ENCODE measurements around the gene RUNX1. TPM values are rescaled to one million over a fixed set of nuclear protein-coding genes. Genes with fewer than 3 reads are reported as not detected.
"Not testable (repeated sequence)": the region's sequence is repeated elsewhere in the genome, so short reads cannot be mapped to it uniquely, and the experiment has no call there.

RUNX1 gene
- total RNA-seq, 2 donors from 2014 or later, result 23.0 to 25.8 TPM

DNA sequence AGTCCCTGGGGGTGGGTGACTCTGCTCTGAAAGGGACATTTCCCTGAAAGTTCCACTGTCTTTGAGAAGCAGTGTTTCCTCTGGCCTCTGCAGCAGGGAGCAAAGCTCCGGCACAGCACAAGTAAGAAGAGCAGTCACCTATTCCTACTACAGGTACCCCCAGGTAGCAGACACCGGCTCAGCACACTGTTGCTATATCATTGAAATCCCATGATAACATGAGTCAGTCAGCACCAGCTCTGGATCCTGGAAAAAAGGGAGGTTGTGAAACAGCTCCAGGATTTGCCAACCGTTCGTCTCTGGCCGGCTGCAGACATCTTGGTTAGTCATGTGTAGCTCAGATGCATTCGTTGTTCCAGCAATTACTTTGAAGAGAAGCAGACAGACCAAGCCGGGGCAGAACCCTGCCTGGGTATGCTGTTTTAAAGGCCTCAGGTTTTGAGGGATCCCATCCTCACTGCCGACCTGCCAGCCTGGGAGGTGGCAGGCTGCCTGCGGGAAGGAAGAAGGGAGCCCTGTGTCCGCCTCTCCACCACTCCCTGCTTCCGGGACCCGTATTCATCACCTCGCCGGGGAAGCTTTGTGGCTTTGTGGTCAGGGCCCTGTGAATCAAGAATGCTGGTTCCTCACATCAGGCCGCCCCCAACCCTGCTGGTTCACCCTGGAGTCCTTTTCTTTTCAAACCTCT is 241.1 kb downstream of the RUNX1 start:
- Histone ChIP-seq H3K27me3 (replicated peaks; ENCODE audit: insufficient read depth) (no peaks in the 10 kb centered on the region), H3K9me3 (no peaks in the 10 kb centered on the region), H3K27ac (no peak overlapping the region), H3K4me3 (no peak overlapping the region), H3K36me3 (no peaks in the 10 kb centered on the region), H3K4me1 (replicated peaks) (no peaks in the 10 kb centered on the region)
- TF ChIP-seq, protein P1, sequence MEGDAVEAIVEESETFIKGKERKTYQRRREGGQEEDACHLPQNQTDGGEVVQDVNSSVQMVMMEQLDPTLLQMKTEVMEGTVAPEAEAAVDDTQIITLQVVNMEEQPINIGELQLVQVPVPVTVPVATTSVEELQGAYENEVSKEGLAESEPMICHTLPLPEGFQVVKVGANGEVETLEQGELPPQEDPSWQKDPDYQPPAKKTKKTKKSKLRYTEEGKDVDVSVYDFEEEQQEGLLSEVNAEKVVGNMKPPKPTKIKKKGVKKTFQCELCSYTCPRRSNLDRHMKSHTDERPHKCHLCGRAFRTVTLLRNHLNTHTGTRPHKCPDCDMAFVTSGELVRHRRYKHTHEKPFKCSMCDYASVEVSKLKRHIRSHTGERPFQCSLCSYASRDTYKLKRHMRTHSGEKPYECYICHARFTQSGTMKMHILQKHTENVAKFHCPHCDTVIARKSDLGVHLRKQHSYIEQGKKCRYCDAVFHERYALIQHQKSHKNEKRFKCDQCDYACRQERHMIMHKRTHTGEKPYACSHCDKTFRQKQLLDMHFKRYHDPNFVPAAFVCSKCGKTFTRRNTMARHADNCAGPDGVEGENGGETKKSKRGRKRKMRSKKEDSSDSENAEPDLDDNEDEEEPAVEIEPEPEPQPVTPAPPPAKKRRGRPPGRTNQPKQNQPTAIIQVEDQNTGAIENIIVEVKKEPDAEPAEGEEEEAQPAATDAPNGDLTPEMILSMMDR (IDR thresholded peaks at IDR 0.05), result no peak
- no peak for TF ChIP-seq POLR2A (IDR thresholded peaks at IDR 0.05)
- no peak for TF ChIP-seq POLR2AphosphoS5 (IDR thresholded peaks at IDR 0.05)
- WGBS, result 87% methylated on average over 15 of the region's 15 CpGs
- intact Hi-C loops (cut with DNase I), result no loop called here
- DNase-seq (ENCODE audit: low spot score), result no peak

DNA sequence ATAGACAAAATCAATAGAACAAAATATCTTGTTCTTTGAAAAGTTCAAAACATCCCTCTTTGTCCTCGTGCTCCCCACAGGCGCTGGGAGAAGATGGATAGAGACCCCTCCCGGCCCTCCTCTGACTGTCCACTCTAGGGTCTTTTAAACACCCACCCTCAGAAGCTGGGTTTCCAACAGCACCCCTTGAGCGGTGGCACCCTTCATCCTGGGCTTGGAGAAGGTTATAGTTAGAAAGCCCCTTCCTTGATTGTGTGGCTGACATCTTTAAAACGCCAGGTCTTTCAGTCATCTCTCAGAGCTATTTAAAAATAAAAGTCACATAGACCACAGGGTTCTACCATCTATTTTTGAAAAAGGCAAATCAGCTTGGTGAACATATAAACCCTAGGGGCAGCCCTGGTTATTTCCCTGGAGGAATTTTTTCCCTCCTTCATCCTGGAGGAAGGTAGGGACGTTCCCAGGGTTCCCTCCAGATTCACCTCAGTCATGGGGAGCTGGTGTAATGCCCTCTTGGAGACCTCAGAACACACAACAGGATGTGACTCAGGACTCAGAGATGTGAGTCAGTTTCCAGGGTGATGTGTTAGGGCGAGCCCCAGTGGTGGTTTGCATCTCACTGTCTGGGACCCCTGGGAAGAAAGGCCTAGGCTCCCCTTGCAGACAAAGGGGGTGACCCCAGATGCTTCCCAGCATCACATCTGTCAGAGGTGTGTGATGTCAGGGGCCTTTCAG is 241.8 kb downstream of the RUNX1 start:
- 90% methylated on average over 7 of the region's 7 CpGs for WGBS
- intact Hi-C loops (cut with DNase I), result no loop called here
- Histone ChIP-seq H3K4me3 (no peak overlapping the region), H3K4me1 (replicated peaks) (no peaks in the 10 kb centered on the region), H3K9me3 (no peaks in the 10 kb centered on the region), H3K27me3 (replicated peaks; ENCODE audit: insufficient read depth) (no peaks in the 10 kb centered on the region), H3K36me3 (no peaks in the 10 kb centered on the region), H3K27ac (no peak overlapping the region)
- DNase-seq (ENCODE audit: low spot score), result no peak
- TF ChIP-seq, protein P1 (IDR thresholded peaks at IDR 0.05), result no peak
- no peak for TF ChIP-seq POLR2A (IDR thresholded peaks at IDR 0.05)
- TF ChIP-seq POLR2AphosphoS5 (IDR thresholded peaks at IDR 0.05), result no peak

DNA sequence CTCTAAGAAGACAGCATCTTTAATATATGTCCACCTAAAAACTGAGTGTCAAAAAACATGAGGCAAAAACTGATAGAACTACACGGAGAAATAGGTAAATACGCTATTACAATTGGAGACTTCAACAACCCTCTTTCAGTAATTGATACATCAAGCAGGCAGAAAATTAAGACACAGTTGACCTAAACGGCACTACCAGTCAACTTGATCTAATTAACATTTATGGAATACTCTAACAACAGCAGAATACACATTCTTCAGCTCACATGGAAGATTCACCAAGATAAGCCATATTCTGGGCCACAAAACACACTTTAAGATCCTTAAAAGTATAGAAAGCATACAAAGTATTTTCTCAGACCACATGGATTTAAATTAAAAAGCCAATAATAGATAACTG is 242.7 kb downstream of the RUNX1 start:
- Histone ChIP-seq H3K27me3 (replicated peaks; ENCODE audit: insufficient read depth) (no peaks in the 10 kb centered on the region), H3K9me3 (no peaks in the 10 kb centered on the region), H3K36me3 (no peaks in the 10 kb centered on the region), H3K4me3 (no peak overlapping the region), H3K4me1 (replicated peaks) (no peaks in the 10 kb centered on the region), H3K27ac (no peak overlapping the region)
- DNase-seq (ENCODE audit: low spot score), result no peak
- intact Hi-C loops (cut with DNase I), result no loop called here
- TF ChIP-seq, protein P1 (IDR thresholded peaks at IDR 0.05), result no peak
- TF ChIP-seq POLR2A (IDR thresholded peaks at IDR 0.05), result no peak
- no peak for TF ChIP-seq POLR2AphosphoS5 (IDR thresholded peaks at IDR 0.05)
- 91% methylated on average over 3 of the region's 3 CpGs for WGBS

DNA sequence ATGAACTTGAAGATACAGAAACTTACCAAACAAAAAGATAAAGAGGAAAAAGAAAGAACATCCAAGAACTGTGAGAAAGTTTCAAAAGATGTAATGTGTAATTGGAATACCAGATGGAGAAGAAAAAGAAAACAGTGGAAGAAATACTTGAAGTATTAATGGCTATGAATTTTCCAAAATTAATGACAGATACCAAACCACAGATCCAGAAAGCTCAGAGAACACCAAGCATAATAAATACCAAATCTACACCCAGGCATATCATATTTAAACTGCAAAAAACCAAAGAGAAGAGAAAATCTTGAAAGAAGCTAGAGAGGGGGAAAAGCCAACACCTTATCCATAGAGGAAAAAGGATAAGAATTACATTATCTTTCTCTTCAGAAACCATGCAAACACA is 243.9 kb downstream of the RUNX1 start:
- Histone ChIP-seq H3K4me3 (no peak overlapping the region), H3K27ac (no peak overlapping the region), H3K4me1 (replicated peaks) (no peaks in the 10 kb centered on the region), H3K9me3 (no peaks in the 10 kb centered on the region), H3K36me3 (no peaks in the 10 kb centered on the region), H3K27me3 (replicated peaks; ENCODE audit: insufficient read depth) (no peaks in the 10 kb centered on the region)
- intact Hi-C loops (cut with DNase I), result no loop called here
- TF ChIP-seq, protein P1 (IDR thresholded peaks at IDR 0.05), result no peak
- TF ChIP-seq POLR2AphosphoS5 (IDR thresholded peaks at IDR 0.05) (no peak), POLR2A (IDR thresholded peaks at IDR 0.05) (no peak)
- DNase-seq (ENCODE audit: low spot score), result no peak

DNA sequence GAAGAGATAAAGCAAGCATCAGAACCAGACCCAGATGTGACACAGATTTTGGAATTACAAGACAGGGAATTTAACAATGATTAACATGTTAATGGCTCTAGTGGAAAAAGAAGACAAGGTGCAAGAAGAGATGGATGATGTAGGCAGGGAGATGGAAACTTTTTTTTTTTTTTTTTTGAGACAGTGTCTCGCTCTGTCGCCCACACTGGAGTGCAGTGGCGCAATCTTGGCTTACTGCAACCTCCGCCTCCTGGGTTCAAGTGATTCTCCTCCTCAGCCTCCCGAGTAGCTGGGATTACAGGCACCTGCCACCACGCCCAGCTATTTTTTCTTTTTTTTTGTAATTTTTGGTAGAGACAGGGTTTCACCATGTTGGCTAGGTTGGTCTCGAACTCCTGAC is 244.5 kb downstream of the RUNX1 start:
- DNase-seq (ENCODE audit: low spot score); H3K27ac ChIP-seq; H3K9me3 ChIP-seq; H3K4me1 ChIP-seq (replicated peaks); H3K27me3 ChIP-seq (replicated peaks; ENCODE audit: insufficient read depth); H3K36me3 ChIP-seq; intact Hi-C loops (cut with DNase I); H3K4me3 ChIP-seq: not testable (repeated sequence)
- WGBS, result 95% methylated on average over 7 of the region's 7 CpGs
